ENCODE results near the gene PMM2. TPM values are rescaled to one million over a fixed set of nuclear protein-coding genes. Genes with fewer than 3 reads are reported as not detected.
"Not testable (repeated sequence)": the region's sequence is repeated elsewhere in the genome, so short reads cannot be mapped to it uniquely, and the experiment has no call there.

PMM2 gene
- total RNA-seq, 5 donors from 2014 or later (not counting 1 experiment from before 2014, with no cell fraction given), result 33.8 to 46.6 (median 43.7) TPM

DNA sequence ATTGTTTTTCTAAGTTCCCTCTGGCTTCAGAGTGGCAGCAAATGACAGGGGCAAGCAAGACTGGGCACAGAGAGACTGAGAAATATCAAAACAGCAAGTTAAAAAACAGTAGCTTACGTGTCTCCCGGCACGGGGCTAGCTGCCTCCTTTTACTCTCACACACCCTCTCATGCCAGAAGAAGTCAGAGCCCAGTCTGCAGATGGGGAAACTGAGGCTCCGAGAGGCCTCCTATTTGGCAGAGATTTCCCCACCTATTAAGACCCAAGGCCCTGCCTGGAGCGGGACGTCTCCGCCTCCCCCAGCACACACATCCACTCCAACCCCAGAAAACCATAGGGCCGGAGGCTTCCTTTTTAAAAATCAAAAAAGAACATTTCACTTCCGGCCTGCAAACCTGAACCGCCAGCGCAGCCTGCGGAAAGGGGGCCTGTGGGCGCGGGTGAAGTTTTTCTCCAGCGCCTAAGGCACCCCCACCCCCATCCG, 70.3 kb downstream of the PMM2 start:
- ChIA-PET CTCF (interaction anchor here in 1 of 2 donors (1.4 to 1.5 kb wide), 2 partner anchors 68 to 71 kb away, joined by 6 read pairs; no protein-coding TSS in a partner anchor), POLR2A (interaction anchor here in 1 of 2 donors (0.6 to 1.1 kb wide), 2 partner anchors 71 to 1255 kb away, joined by 3 read pairs; no protein-coding TSS in a partner anchor)
- 0% methylated on average over 14 of the region's 16 CpGs for whole genome bisulfite sequencing (ENCODE audit: insufficient coverage)
- Mint-ChIP-seq H3K4me3 (peak overlapping the region; percentile 88 to 96 (median 91)), H3K9me3 (no peaks in the 10 kb centered on the region), H3K4me1 (peaks cover 52 to 54% (median 53%) of the 10 kb centered on the region in 3 donors), H3K27ac (peak overlapping the region; percentile 89 to 92), H3K27me3 (no peaks in the 10 kb centered on the region), H3K36me3 (no peaks in the 10 kb centered on the region)
- DNase-seq, result peak in 33 of 35 experiments; percentile 42 to 78 (median 66)
- peak; percentile 0 to 68 (median 62) for ATAC-seq (replicated peaks in 1 of 4)
- peak overlapping the region; percentile 14 for H3K27ac ChIP-seq (ENCODE audit: low read length)
- H3K27me3 ChIP-seq (replicated peaks in 1 of 2; ENCODE audit: control insufficient read depth in 2 of 2, extremely low read depth in 1 of 2, insufficient read depth in 2 of 2, low read length in 1 of 2), result no peaks in the 10 kb centered on the region
- H3K4me1 ChIP-seq (ENCODE audit: control insufficient read depth in 1 of 2, extremely low read depth in 1 of 2, insufficient read depth in 2 of 2, low read length in 2 of 2), result peaks cover 24 to 62% of the 10 kb centered on the region in 2 experiments
- no peaks in the 10 kb centered on the region for H3K9me3 ChIP-seq
- peak overlapping the region; percentile 80 to 90 for H3K4me3 ChIP-seq (ENCODE audit: control insufficient read depth in 1 of 2, extremely low read depth in 1 of 2, low read length in 1 of 2)
- H3K36me3 ChIP-seq (ENCODE audit: control insufficient read depth in 2 of 2, extremely low read depth in 1 of 2, insufficient read depth in 1 of 2, low read length in 1 of 2), result peaks cover 0 to 4% of the 10 kb centered on the region in 2 donors

DNA sequence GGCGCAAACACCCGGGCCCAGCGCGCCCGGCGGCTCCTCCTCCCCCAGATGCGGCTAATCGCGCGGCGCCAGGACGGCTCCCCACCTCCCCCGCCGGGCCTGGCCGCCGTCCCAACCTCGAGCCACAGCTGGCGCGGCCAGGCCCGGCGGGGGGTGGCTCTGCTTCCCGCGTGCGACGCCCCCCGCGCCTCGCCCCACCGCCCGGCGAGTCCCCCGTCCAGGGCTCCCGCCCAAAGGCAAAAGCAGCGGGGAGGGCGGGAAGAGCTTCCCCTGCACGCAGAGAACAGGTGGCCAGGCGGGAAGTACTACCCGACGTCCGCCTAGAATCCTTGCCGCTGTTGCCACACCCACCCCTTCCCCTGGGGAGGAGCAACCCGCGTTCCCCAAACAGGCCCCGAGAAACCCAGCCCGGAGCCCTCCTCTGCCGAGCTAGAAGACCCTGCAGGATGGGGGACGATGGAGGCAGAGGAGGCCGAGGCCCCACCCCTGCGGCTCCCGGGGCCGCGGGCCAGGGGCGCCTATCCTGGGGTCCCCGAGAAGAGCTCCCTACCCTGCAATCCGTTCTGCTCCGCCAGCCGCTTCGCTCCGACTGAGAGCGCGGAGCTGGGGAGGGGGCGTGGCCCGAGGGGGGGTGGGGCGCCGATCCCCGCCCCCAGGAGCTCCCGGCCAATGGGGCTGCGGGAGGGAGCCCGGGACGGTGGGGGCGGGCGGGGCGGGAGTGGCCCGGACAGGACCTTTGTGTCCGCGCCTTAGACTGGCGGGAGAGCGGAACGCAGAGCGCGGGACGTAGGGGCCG, 71.0 kb downstream of the PMM2 start, which contains the start of gene CARHSP1:
TSS of gene CARHSP1 (minus strand) at position 591 of the 796 bp plus-strand sequence. CDS start 9,678 bp downstream, outside the sequence.
- no peaks in the 10 kb centered on the region for H3K27me3 ChIP-seq (replicated peaks in 1 of 2; ENCODE audit: control insufficient read depth in 2 of 2, extremely low read depth in 1 of 2, insufficient read depth in 2 of 2, low read length in 1 of 2)
- ChIA-PET POLR2A (interaction anchor here (0.5 to 1.1 kb wide), 8 partner anchors 70 to 1254 kb away, joined by 3 to 6 read pairs (median 3); partner anchors contain the start of genes PMM2 (in 1 of the 2) and TMEM186 (in 1 of the 2)), CTCF (interaction anchor here (0.5 to 1.5 kb wide), 10 partner anchors 9 to 241 kb away, joined by 3 to 27 read pairs (median 3); no protein-coding TSS in a partner anchor)
- peaks cover 24 to 62% of the 10 kb centered on the region in 2 experiments for H3K4me1 ChIP-seq (ENCODE audit: control insufficient read depth in 1 of 2, extremely low read depth in 1 of 2, insufficient read depth in 2 of 2, low read length in 2 of 2)
- peaks cover 52 to 54% (median 53%) of the 10 kb centered on the region in 3 donors for H3K4me1 Mint-ChIP-seq
- ATAC-seq (replicated peaks in 1 of 4) (peak; percentile 75 to 79 (median 76)), DNase-seq (peak; percentile 44 to 88 (median 70))
- peaks cover 0 to 4% of the 10 kb centered on the region in 2 donors for H3K36me3 ChIP-seq (ENCODE audit: control insufficient read depth in 2 of 2, extremely low read depth in 1 of 2, insufficient read depth in 1 of 2, low read length in 1 of 2)
- H3K27ac ChIP-seq (ENCODE audit: low read length), result peak within 1 kb of the TSS; percentile 47
- peak within 1 kb of the TSS; percentile 92 for H3K27ac Mint-ChIP-seq
- H3K4me3 Mint-ChIP-seq, result peak within 1 kb of the TSS; percentile 88 to 96 (median 91)
- no peaks in the 10 kb centered on the region for H3K36me3 Mint-ChIP-seq
- H3K9me3 ChIP-seq, result no peaks in the 10 kb centered on the region
- under 1% methylated on average over 71 of the region's 83 CpGs for WGBS (ENCODE audit: insufficient coverage)
- no peaks in the 10 kb centered on the region for H3K27me3 Mint-ChIP-seq
- H3K4me3 ChIP-seq (ENCODE audit: control insufficient read depth in 1 of 2, extremely low read depth in 1 of 2, low read length in 1 of 2), result peak within 1 kb of the TSS; percentile 80 to 90
- H3K9me3 Mint-ChIP-seq, result no peaks in the 10 kb centered on the region

DNA sequence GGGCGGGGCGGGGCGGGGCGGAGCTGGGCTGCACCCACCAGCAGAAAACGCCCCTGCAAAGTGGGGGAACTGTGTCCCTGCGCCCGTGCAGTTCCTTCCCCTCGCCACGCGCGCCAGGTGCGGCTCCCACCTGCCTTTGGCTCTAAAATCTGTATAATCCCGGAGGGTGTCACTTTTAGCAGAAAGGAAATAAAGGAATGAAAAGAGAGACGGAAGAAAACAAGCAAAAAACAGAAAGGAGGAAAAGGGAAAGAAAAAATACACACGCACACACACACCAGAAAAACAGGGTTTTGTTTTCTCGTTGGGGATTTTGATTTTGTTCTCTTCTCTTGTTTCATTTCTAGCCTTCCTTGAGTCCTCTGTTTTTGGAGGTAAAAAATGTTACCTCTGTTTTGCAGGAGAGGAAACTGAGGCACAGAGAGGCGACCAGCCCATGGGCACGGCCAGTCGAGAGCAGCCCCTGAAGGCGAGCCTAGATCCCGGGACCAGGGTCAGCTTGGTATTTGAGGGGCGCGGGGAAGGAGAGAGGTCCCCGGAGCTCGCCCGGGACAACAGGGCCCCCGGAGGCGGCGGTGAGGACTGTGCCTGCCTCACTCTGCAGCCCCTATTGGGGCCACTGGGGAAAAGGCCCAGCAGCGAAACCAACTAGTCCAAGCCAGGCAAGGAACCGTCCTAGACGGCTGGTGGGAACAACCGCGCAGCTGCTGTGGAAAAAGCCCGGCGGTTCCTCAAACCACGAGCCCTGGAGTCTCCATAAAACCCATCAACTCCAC, 71.8 kb downstream of the PMM2 start:
- ChIA-PET CTCF (interaction anchor here (0.5 to 1.5 kb wide), 7 partner anchors 9 to 89 kb away, joined by 3 to 27 read pairs (median 6); no protein-coding TSS in a partner anchor), POLR2A (interaction anchor here (0.5 to 1.1 kb wide), 4 partner anchors 69 to 244 kb away, joined by 3 to 6 read pairs (median 4); partner anchors contain the start of genes PMM2 (in 1 of the 2) and TMEM186 (in 1 of the 2))
- no peak overlapping the region for H3K27ac ChIP-seq (ENCODE audit: low read length)
- peak overlapping the region; percentile 58 to 90 for H3K4me3 ChIP-seq (ENCODE audit: control insufficient read depth in 1 of 2, extremely low read depth in 1 of 2, low read length in 1 of 2)
- no peaks in the 10 kb centered on the region for H3K9me3 ChIP-seq
- DNase-seq (peak in 1 of 35 experiments; percentile 60), ATAC-seq (replicated peaks in 1 of 4) (no peak)
- H3K4me1 Mint-ChIP-seq, result peaks cover 47 to 50% (median 49%) of the 10 kb centered on the region in 3 donors
- H3K27ac Mint-ChIP-seq, result peak overlapping the region; percentile 89 to 92
- no peaks in the 10 kb centered on the region for H3K36me3 ChIP-seq (ENCODE audit: control insufficient read depth in 2 of 2, extremely low read depth in 1 of 2, insufficient read depth in 1 of 2, low read length in 1 of 2)
- H3K36me3 Mint-ChIP-seq, result no peaks in the 10 kb centered on the region
- no peaks in the 10 kb centered on the region for H3K27me3 ChIP-seq (replicated peaks in 1 of 2; ENCODE audit: control insufficient read depth in 2 of 2, extremely low read depth in 1 of 2, insufficient read depth in 2 of 2, low read length in 1 of 2)
- 64% methylated on average over 24 of the region's 37 CpGs for WGBS (ENCODE audit: insufficient coverage)
- no peaks in the 10 kb centered on the region for H3K9me3 Mint-ChIP-seq
- H3K4me3 Mint-ChIP-seq, result peak overlapping the region; percentile 85 to 96 (median 89)
- H3K27me3 Mint-ChIP-seq, result no peaks in the 10 kb centered on the region
- peaks cover 21 to 61% of the 10 kb centered on the region in 2 experiments for H3K4me1 ChIP-seq (ENCODE audit: control insufficient read depth in 1 of 2, extremely low read depth in 1 of 2, insufficient read depth in 2 of 2, low read length in 2 of 2)

DNA sequence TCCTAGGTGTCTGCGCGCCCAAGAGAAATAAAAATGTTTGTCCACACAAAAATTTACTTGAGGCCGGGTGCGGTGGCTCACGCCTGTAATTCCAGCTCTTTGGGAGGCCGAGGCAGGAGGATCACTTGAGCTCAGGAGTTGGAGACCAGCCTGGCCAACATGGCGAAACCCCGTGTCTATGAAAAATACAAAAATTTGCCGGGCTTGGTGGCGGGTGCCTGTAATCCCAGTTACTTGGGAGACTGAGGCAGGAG, 72.3 kb downstream of the PMM2 start:
- CTCF ChIA-PET; H3K27me3 Mint-ChIP-seq; H3K36me3 Mint-ChIP-seq; POLR2A ChIA-PET; H3K9me3 ChIP-seq; H3K27ac ChIP-seq (ENCODE audit: low read length); H3K4me3 ChIP-seq (ENCODE audit: control insufficient read depth in 1 of 2, extremely low read depth in 1 of 2, low read length in 1 of 2); H3K27ac Mint-ChIP-seq; DNase-seq; ATAC-seq (replicated peaks in 1 of 4); H3K9me3 Mint-ChIP-seq; H3K36me3 ChIP-seq (ENCODE audit: control insufficient read depth in 2 of 2, extremely low read depth in 1 of 2, insufficient read depth in 1 of 2, low read length in 1 of 2); H3K27me3 ChIP-seq (replicated peaks in 1 of 2; ENCODE audit: control insufficient read depth in 2 of 2, extremely low read depth in 1 of 2, insufficient read depth in 2 of 2, low read length in 1 of 2): not testable (repeated sequence)
- H3K4me1 ChIP-seq (ENCODE audit: control insufficient read depth in 1 of 2, extremely low read depth in 1 of 2, insufficient read depth in 2 of 2, low read length in 2 of 2), result peaks cover 21 to 60% of the 10 kb centered on the region in 2 experiments
- 100% methylated on average over 8 of the region's 10 CpGs for WGBS (ENCODE audit: insufficient coverage)
- H3K4me1 Mint-ChIP-seq, result peaks cover 49 to 51% (median 51%) of the 10 kb centered on the region in 3 donors
- peak overlapping the region in 2 of 3 donors; percentile 39 to 96 for H3K4me3 Mint-ChIP-seq

DNA sequence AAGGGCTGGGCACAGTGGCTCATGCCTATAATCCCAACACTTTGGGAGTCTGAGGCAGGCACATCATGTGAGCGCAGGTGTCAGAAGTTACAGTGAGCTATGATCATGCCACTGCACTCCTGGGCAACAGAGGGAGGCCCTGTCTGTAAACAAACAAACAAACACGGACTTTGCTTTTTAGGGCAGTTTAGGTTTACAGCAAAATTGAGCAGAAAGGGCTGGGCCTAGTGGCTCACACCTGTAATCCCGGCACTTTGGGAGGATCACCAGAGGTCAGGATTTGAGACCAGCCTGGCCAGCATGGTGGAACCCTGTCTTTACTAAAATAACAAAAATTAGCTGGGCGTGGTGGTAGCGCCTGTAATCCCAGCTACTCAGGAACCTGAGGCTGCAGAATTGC, 74.4 kb downstream of the PMM2 start:
- no peaks in the 10 kb centered on the region for H3K36me3 Mint-ChIP-seq
- Histone ChIP-seq H3K27me3 (replicated peaks in 1 of 2; ENCODE audit: control insufficient read depth in 2 of 2, extremely low read depth in 1 of 2, insufficient read depth in 2 of 2, low read length in 1 of 2) (no peaks in the 10 kb centered on the region), H3K36me3 (ENCODE audit: control insufficient read depth in 2 of 2, extremely low read depth in 1 of 2, insufficient read depth in 1 of 2, low read length in 1 of 2) (no peaks in the 10 kb centered on the region), H3K27ac (ENCODE audit: low read length) (no peak overlapping the region), H3K4me1 (ENCODE audit: control insufficient read depth in 1 of 2, extremely low read depth in 1 of 2, insufficient read depth in 2 of 2, low read length in 2 of 2) (peaks cover 10 to 40% of the 10 kb centered on the region in 2 experiments), H3K9me3 (no peaks in the 10 kb centered on the region), H3K4me3 (ENCODE audit: control insufficient read depth in 1 of 2, extremely low read depth in 1 of 2, low read length in 1 of 2) (no peak overlapping the region)
- no peak overlapping the region for H3K27ac Mint-ChIP-seq
- 100% methylated on average over 4 of the region's 5 CpGs for WGBS (ENCODE audit: insufficient coverage)
- DNase-seq, result no peak
- H3K4me3 Mint-ChIP-seq, result no peak overlapping the region
- ATAC-seq (replicated peaks in 1 of 4), result no peak
- POLR2A ChIA-PET, result interaction anchor here (0.6 kb wide), 2 partner anchors 62 to 267 kb away, joined by 3 to 6 read pairs; no protein-coding TSS in a partner anchor
- CTCF ChIA-PET, result interaction anchor here in 1 of 2 donors (0.8 to 0.9 kb wide), 2 partner anchors 55 to 75 kb away, joined by 3 to 4 read pairs; partner anchors contain the start of genes PMM2 and TMEM186
- H3K27me3 Mint-ChIP-seq, result no peaks in the 10 kb centered on the region
- H3K9me3 Mint-ChIP-seq, result no peaks in the 10 kb centered on the region
- H3K4me1 Mint-ChIP-seq, result peaks cover 34 to 35% (median 35%) of the 10 kb centered on the region in 3 donors
